Measurements from ENCODE around the gene PCSK2.

PCSK2 gene

DNA sequence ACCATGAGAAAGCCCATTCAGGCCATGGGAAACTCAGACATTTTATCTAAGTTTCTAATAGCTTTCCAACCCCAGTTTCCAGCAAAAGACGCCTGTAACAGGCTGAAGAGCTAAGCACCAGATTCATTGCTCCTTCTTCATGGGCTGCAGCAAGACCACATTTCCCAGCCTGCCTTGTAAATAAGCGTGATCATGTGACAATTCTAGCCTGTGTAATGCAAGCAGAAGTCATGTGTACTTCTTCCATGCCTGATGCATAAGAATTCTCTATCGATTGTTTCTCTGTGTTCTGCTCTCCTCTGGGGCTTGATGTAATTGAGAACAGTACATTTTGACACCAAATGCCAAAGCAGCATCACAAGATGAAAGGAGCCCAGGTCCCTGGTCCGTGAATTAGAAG is 6.8 kb downstream of the PCSK2 start:
- Histone ChIP-seq H3K36me3 (no peaks in the 10 kb centered on the region), H3K9me3 (replicated peaks in 1 of 11) (peaks cover under 1 to 7% (median 2%) of the 10 kb centered on the region in 11 experiments; a peak in 16 of 22 replicates), H3K4me3 (no peak overlapping the region), H3K4me1 (no peaks in the 10 kb centered on the region), H4K20me1 (no peaks in the 10 kb centered on the region), H3K27me3 (peaks cover under 1 to 13% (median 10%) of the 10 kb centered on the region in 11 experiments; a peak in 20 of 22 replicates), H3K9ac (no peak overlapping the region), H3K4me2 (no peak overlapping the region), H3K27ac (no peak overlapping the region)
- no peak for TF ChIP-seq Cebpa-rat (IDR thresholded peaks at IDR 0.05)

DNA sequence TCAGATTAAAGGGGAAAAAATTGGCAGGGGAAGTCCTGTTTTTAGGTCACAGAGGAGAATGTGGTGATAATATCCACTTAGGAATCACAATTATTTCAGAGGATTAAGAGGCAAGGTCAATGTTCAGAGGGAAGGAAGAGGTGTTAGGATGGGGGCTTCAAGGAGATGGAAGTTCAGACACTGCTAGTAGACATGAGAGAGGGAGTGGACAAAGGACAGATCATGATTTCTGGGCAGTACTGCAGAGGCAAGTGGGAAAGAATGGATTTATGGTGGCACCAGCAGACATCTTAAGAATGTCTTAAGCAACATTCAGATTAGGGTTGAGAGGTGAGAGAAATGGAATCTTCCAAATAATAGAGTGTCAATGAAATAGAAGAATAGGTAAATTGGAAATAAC is 9.9 kb downstream of the PCSK2 start:
- Histone ChIP-seq H3K4me2 (no peak overlapping the region), H3K9ac (no peak overlapping the region), H4K20me1 (no peaks in the 10 kb centered on the region), H3K27me3 (no peaks in the 10 kb centered on the region), H3K36me3 (no peaks in the 10 kb centered on the region), H3K27ac (no peak overlapping the region), H3K9me3 (replicated peaks in 1 of 11) (no peaks in the 10 kb centered on the region), H3K4me3 (no peak overlapping the region), H3K4me1 (no peaks in the 10 kb centered on the region)
- TF ChIP-seq Cebpa-rat (IDR thresholded peaks at IDR 0.05), result no peak

DNA sequence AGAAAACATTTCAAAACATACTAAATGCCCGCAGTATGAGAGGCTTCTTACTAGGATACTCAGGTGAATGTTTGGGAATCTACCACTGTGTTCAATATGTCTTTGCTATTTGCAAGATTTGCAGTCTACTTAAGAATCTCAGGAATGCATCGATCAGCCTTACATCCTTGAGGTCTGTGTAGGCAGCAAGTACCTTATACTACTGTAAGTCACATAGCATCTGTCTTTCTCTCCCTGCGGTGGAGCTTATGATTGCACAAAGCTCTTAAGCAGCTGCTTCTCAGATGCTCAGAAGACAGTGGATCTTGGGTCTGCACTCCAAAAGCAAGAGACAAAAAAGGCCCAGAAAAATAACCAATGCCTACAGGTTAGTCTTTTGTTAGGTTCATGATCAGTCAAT is 21.4 kb downstream of the PCSK2 start:
- H3K36me3 ChIP-seq, result no peaks in the 10 kb centered on the region
- no peak overlapping the region for H3K27ac ChIP-seq
- H3K4me1 ChIP-seq, result no peaks in the 10 kb centered on the region
- no peaks in the 10 kb centered on the region; a peak in 1 of 22 replicates for H3K9me3 ChIP-seq (replicated peaks in 1 of 11)
- H3K4me3 ChIP-seq, result no peak overlapping the region
- H3K9ac ChIP-seq, result no peak overlapping the region
- no peak for TF ChIP-seq Cebpa-rat (IDR thresholded peaks at IDR 0.05)
- H4K20me1 ChIP-seq, result no peaks in the 10 kb centered on the region
- H3K4me2 ChIP-seq, result no peak overlapping the region
- H3K27me3 ChIP-seq, result no peaks in the 10 kb centered on the region

DNA sequence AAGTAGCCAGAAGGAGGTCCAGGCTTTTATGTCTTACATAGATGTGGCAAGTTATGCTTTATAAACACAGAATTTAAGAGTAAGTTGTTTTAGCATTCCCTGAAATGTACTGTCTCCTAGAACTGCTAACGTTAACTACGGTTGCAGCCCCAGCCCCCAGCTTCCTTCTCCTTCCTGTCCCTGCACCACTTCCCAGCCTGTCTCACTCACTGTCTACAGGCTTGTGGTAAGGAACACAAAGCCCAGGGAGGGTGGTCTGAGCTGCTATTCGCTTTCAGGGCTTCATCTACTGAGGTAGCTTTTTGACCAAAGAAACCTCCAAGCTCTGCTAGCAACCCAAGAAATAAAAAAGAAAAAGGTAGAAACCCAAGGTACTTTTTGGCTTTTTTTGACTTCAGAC is 35.9 kb downstream of the PCSK2 start:
- Histone ChIP-seq H3K27me3 (no peaks in the 10 kb centered on the region), H3K9ac (no peak overlapping the region), H3K4me3 (no peak overlapping the region), H3K4me2 (peak overlapping the region in 9 of 11 experiments; percentile 4 to 51 (median 28); a peak in 10 of 22 replicates), H4K20me1 (no peaks in the 10 kb centered on the region), H3K4me1 (peaks cover 0 to 9% (median 6%) of the 10 kb centered on the region in 10 experiments; a peak in 9 of 20 replicates), H3K27ac (no peak overlapping the region), H3K36me3 (no peaks in the 10 kb centered on the region), H3K9me3 (replicated peaks in 1 of 11) (no peaks in the 10 kb centered on the region)
- TF ChIP-seq Cebpa-rat (IDR thresholded peaks at IDR 0.05), result no peak

DNA sequence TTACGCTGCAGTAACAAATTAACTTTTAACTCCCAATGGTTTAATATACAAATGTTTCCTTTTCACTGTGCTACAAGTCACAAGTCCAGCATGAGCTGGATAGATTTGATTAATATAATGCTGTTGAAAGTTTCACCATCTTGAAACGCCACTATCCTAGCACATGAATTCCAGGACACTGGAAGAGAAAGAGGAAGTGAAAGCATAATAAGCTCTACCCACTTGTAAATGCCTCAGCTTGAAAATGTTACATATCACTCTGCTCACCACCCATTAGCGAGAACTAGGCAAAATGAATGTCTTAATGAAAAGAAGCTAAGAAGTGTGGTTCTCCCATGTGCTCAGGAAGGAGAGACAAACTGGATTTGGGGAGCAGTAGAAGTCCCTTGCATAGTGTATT is 46.9 kb downstream of the PCSK2 start:
- no peak for TF ChIP-seq Cebpa-rat (IDR thresholded peaks at IDR 0.05)
- Histone ChIP-seq H3K4me1 (no peaks in the 10 kb centered on the region; a peak in 1 of 20 replicates), H3K27me3 (no peaks in the 10 kb centered on the region), H3K9me3 (replicated peaks in 1 of 11) (no peaks in the 10 kb centered on the region; a peak in 1 of 22 replicates), H3K9ac (no peak overlapping the region), H3K27ac (no peak overlapping the region), H4K20me1 (no peaks in the 10 kb centered on the region), H3K4me3 (no peak overlapping the region), H3K4me2 (no peak overlapping the region), H3K36me3 (no peaks in the 10 kb centered on the region)

DNA sequence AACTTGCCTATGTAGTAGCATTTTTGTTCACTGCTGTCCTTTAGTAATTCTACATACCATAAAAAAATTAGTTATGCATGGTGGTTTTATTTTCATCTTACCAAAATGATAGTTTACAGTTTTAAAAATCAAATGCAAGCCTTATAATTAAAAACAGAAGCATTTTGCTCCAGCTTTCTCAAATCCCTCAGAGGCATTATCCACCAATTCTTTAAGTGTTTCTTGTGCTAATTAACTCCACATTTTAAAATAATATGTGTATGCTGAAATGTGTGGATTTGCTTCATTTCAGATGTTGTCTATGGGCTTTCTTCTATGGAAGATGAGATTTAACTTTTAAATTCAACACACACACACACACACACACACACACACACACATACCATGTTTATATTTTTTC is 49.3 kb downstream of the PCSK2 start:
- no peak for TF ChIP-seq Cebpa-rat (IDR thresholded peaks at IDR 0.05)
- H3K27ac ChIP-seq, result no peak overlapping the region
- H3K9me3 ChIP-seq (replicated peaks in 1 of 11), result no peaks in the 10 kb centered on the region; a peak in 1 of 22 replicates
- no peak overlapping the region for H3K9ac ChIP-seq
- no peaks in the 10 kb centered on the region; a peak in 1 of 20 replicates for H3K4me1 ChIP-seq
- no peaks in the 10 kb centered on the region for H4K20me1 ChIP-seq
- no peak overlapping the region for H3K4me2 ChIP-seq
- H3K4me3 ChIP-seq, result no peak overlapping the region
- H3K36me3 ChIP-seq, result no peaks in the 10 kb centered on the region
- no peaks in the 10 kb centered on the region for H3K27me3 ChIP-seq

DNA sequence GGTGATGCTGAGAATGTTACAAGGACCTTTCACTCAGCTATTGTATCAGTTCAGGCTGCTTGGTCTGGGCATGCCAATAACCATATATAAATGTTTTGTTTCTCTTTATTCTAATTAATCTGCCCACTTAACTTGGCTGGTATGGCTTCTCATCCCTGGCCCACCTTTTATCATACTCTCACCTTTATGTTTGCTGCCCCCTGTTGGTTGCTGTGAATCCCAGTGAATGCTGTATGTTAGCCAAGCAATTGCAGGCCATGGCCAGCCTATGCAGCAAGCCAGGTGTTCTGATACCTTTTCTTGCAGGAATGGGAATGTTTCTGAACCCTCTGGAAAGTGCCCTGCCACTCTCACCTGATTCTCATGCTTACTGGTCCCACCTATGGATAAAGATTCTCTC is 54.6 kb downstream of the PCSK2 start:
- no peak overlapping the region for H3K4me2 ChIP-seq
- no peak overlapping the region for H3K27ac ChIP-seq
- H3K9me3 ChIP-seq (replicated peaks in 1 of 11), result no peaks in the 10 kb centered on the region; a peak in 1 of 22 replicates
- TF ChIP-seq Cebpa-rat (IDR thresholded peaks at IDR 0.05), result no peak
- H3K9ac ChIP-seq, result no peak overlapping the region
- H4K20me1 ChIP-seq, result no peaks in the 10 kb centered on the region
- no peaks in the 10 kb centered on the region for H3K27me3 ChIP-seq
- no peaks in the 10 kb centered on the region for H3K36me3 ChIP-seq
- H3K4me3 ChIP-seq, result no peak overlapping the region
- H3K4me1 ChIP-seq, result no peaks in the 10 kb centered on the region

DNA sequence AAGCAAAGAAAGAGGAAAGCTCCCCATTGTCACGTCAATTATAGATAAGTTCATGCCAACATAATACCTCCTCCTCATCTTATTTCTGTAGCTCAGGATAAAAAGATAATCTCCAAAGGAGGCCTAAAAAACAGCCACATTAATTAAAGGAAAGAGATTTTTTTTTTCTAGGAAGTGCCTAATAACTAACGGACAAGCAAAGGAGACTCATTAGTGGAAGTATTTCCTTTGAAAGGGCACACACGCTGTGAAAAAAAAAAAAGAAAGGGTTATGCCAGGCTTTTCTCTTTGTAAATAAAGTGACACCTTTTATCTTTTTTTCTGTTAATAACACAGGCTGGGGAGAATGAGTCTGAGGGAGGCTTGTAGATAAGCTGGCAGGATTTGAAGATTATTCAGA is 55.7 kb downstream of the PCSK2 start:
- no peak overlapping the region for H3K9ac ChIP-seq
- H3K4me2 ChIP-seq, result no peak overlapping the region

DNA sequence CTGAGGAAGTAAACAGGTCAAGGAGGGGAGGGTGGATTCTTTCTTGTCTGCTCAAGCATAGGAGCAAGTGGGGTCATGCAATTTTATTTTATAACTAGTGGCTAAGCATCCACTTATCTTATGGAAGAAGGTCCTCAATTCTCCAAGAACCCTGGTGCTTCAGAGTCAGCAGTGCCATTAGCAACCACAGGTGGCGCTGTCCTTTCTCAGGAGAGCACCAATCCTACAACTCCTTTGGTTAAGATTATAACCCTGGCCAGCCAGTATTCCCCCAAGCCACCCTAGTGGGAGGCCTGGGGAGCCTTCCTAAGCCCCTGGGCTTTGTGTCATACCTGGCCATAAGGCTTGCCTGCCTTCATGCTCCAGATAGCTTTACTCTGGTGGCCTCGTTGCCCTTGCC is 60.7 kb downstream of the PCSK2 start:
- no peak overlapping the region for H3K9ac ChIP-seq
- no peak for TF ChIP-seq Cebpa-rat (IDR thresholded peaks at IDR 0.05)
- no peak overlapping the region for H3K4me3 ChIP-seq
- peaks cover 0 to 13% (median 9%) of the 10 kb centered on the region in 10 experiments; a peak in 17 of 20 replicates for H3K4me1 ChIP-seq
- no peak overlapping the region for H3K27ac ChIP-seq
- no peaks in the 10 kb centered on the region for H3K27me3 ChIP-seq
- no peaks in the 10 kb centered on the region for H3K9me3 ChIP-seq (replicated peaks in 1 of 11)
- no peaks in the 10 kb centered on the region for H3K36me3 ChIP-seq
- no peak overlapping the region for H3K4me2 ChIP-seq
- no peaks in the 10 kb centered on the region for H4K20me1 ChIP-seq

More for the DNA sequence above, 55.7 kb downstream of the PCSK2 start:
- Histone ChIP-seq H4K20me1 (no peaks in the 10 kb centered on the region), H3K36me3 (no peaks in the 10 kb centered on the region), H3K4me1 (no peaks in the 10 kb centered on the region), H3K4me3 (no peak overlapping the region), H3K27me3 (no peaks in the 10 kb centered on the region), H3K9me3 (replicated peaks in 1 of 11) (no peaks in the 10 kb centered on the region; a peak in 1 of 22 replicates), H3K27ac (no peak overlapping the region)
- TF ChIP-seq Cebpa-rat (IDR thresholded peaks at IDR 0.05), result no peak

DNA sequence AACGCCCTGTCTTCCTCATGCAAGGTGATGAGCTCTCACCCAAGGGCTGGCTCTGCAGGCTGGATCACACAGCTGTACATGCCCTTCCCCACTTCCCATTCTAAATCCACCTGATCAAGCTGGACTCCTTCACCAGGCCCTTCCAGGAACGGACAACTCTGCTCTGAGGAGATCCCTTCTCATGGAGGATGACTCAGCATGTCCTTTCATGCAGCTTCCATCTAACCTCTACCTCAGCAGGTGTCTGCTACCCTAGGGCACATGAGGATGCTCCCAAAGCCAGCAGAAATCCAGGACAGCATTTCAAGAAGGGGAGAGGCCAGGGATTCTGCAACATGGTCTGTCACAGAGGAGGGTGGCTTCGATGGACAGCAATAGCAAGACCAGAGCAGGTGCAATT is 61.2 kb downstream of the PCSK2 start:
- Histone ChIP-seq H3K9me3 (replicated peaks in 1 of 11) (no peaks in the 10 kb centered on the region), H3K36me3 (no peaks in the 10 kb centered on the region)
- no peak for TF ChIP-seq Cebpa-rat (IDR thresholded peaks at IDR 0.05)

More for the DNA sequence above, 61.2 kb downstream of the PCSK2 start:
- H3K9ac ChIP-seq, result no peak overlapping the region
- H3K27me3 ChIP-seq, result no peaks in the 10 kb centered on the region
- H3K4me2 ChIP-seq, result peak overlapping the region in 6 of 11 experiments; percentile 1 to 60 (median 35); a peak in 7 of 22 replicates
- no peak overlapping the region for H3K4me3 ChIP-seq
- H3K27ac ChIP-seq, result no peak overlapping the region
- H3K4me1 ChIP-seq, result peaks cover 0 to 13% (median 9%) of the 10 kb centered on the region in 10 experiments; a peak in 17 of 20 replicates
- H4K20me1 ChIP-seq, result no peaks in the 10 kb centered on the region

Measured in BLaER1 treated with 17β-estradiol and CSF1 and Interleukin-3, amounts not matched to agents 10 nM and 100 nM (cell line).